K562 (cell line): ENCODE data around the gene ACKR2. TPM values are rescaled to one million over a fixed set of nuclear protein-coding genes. Genes with fewer than 3 reads are reported as not detected.
A peak's percentile ranks its signal among the peaks of the same experiment; 100 is the strongest.

Source experiments
- BRCA1 ChIP-seq, 2 experiments: fragments of 450-650 bp in 1 of 2; sonication (generic) in 1 of 2; formaldehyde crosslinking in 1 of 2; IDR thresholded peaks; 2 replicates each; pipeline versions ENCODE4 v1.5.0 to v1.6.1; 2017 to 2020; ENCODE audit warnings: mild to moderate bottlenecking in 1 of 2, missing genetic modification reagents in 1 of 2
- DIDO1 ChIP-seq: fragments of 450-650 bp; IDR thresholded peaks from 2 replicates; pipeline ENCODE4 v1.6.1; 2016; ENCODE audit warnings: low read depth, missing biosample characterization, missing genetic modification characterization
- EP300 ChIP-seq: IDR thresholded peaks from 2 replicates; pipeline ENCODE4 v1.6.1; 2012; ENCODE audit warnings: low read length, improper control_type of control experiment
- HMBOX1 ChIP-seq: sonication (generic); IDR thresholded peaks from 2 replicates; pipeline ENCODE4 v1.6.1; 2016
- MGA ChIP-seq: fragments of 450-650 bp; IDR thresholded peaks from 2 replicates; pipeline ENCODE4 v1.6.1; 2016; ENCODE audit warnings: mild to moderate bottlenecking, moderate library complexity
- RNF2 ChIP-seq: sonication (generic); IDR thresholded peaks from 2 replicates; pipeline ENCODE4 v1.6.1; 2016
- SMARCE1 ChIP-seq: fragments of 450-650 bp; IDR thresholded peaks from 2 replicates; pipeline ENCODE4 v1.7.1; 2016; ENCODE audit warnings: mild to moderate bottlenecking
- SRSF3 ChIP-seq: fragments of 200-400 bp; formaldehyde crosslinking; IDR thresholded peaks from 2 replicates; pipeline ENCODE4 v1.6.1; 2016; ENCODE audit warnings: mild to moderate bottlenecking, low read length, moderate library complexity; ENCODE audit not compliant: insufficient read depth
- XRCC4 ChIP-seq: IDR thresholded peaks from one replicate; pipeline ENCODE4 v1.6.1; 2011; ENCODE audit not compliant: insufficient read depth, insufficient read length; ENCODE audit errors: extremely low read depth
- ZNF76 ChIP-seq: fragments of 250-450 bp; sonication (Bioruptor Pico); IDR thresholded peaks from 2 replicates; pipeline ENCODE4 v1.4.0; 2020; ENCODE audit warnings: mild to moderate bottlenecking, moderate library complexity, borderline replicate concordance
- ZNF766 ChIP-seq: fragments of 200-800 bp; sonication (Bioruptor generic); conservative IDR thresholded peaks from 2 replicates; pipeline ENCODE4 v1.6.1; 2016; ENCODE audit warnings: missing genetic modification characterization, missing compliant biosample characterization
- polyA plus RNA-seq, 8 experiments: library from polyadenylated mRNA; depleted of rRNA in 4 of 8; stranded (reverse) in 5 of 8; unstranded in 3 of 8; fragments of >200 nt; fragmentation: Nextera tagmentation in 2 of 8; fragmentation: Illumina TruSeq in 1 of 8; extraction: Ambion mirVana in 2 of 8; extraction: Trizol in 1 of 8; gene quantifications; 2 replicates each; pipeline versions ENCODE4 v1.2.1 to v1.2.3, GENCODE V29; 2011 to 2014; ENCODE audit warnings: inconsistent platforms in 1 of 8, missing spikeins in 1 of 8
- total RNA-seq, 7 experiments: library from RNA; depleted of rRNA in 6 of 7; stranded (reverse); fragments of >200 nt in 6 of 7; fragmentation: Illumina TruSeq in 2 of 7; extraction: Trizol in 2 of 7; gene quantifications; 2 replicates each; pipeline versions ENCODE4 v1.2.1 to v1.2.3, GENCODE V29; 2011 to 2021; ENCODE audit warnings: low replicate concordance in 1 of 7
- TF ChIP-seq, protein P1 (sequence below), 2 experiments: fragments of 450-650 bp; IDR thresholded peaks; 2 replicates each; pipeline ENCODE4 v1.6.1; 2018; ENCODE audit warnings: mild to moderate bottlenecking in 2 of 2, low read depth in 1 of 2; ENCODE audit not compliant: partially characterized antibody in 2 of 2

Gene ACKR2
- total and polyA plus RNA-seq, 9 of the 15 experiments (the other 6 are each of a cell fraction or from before 2014, with no cell fraction given) = 0.03 to 0.69 (median 0.25) TPM; not detected in 1

DNA sequence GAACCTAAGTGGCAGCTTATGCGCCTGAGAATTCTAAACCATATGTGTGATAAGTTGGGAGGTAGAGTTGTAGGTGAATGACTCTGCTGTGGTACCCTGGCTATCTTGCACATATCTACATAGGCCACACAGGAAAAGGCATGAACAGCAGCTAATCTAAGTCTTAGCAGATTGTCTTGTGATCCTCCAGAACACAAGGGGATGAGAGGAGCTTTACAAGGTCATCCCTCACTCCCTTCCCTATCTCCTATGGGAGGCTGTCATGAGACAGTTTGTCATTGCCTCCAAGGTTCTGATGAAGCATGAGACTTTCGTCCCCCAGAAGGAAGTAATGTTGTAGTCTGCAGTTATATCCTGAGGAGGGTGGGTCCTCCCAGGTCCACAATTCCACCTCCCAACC, 93.0 kb downstream of the ACKR2 start (continued):
- TF ChIP-seq MGA (no peak), ZNF76 (no peak), ZNF766 (0 out of 2 replicates have a peak, but pooled peaks have one; percentile 13), HMBOX1 (no peak), SMARCE1 (peak; percentile 23; the same call in 1 of the 2 replicates), EP300 (peak; percentile 71), BRCA1 (IDR thresholded peaks at IDR 0.05) (no peak), BRCA1 (CRISPR knock-in tag; IDR thresholded peaks at IDR 0.05) (no peak), DIDO1 (no peak), RNF2 (peak; percentile 34; the same call in 1 of the 2 replicates), SRSF3 (no peak), XRCC4 (no peak)
- TF ChIP-seq, protein P1, sequence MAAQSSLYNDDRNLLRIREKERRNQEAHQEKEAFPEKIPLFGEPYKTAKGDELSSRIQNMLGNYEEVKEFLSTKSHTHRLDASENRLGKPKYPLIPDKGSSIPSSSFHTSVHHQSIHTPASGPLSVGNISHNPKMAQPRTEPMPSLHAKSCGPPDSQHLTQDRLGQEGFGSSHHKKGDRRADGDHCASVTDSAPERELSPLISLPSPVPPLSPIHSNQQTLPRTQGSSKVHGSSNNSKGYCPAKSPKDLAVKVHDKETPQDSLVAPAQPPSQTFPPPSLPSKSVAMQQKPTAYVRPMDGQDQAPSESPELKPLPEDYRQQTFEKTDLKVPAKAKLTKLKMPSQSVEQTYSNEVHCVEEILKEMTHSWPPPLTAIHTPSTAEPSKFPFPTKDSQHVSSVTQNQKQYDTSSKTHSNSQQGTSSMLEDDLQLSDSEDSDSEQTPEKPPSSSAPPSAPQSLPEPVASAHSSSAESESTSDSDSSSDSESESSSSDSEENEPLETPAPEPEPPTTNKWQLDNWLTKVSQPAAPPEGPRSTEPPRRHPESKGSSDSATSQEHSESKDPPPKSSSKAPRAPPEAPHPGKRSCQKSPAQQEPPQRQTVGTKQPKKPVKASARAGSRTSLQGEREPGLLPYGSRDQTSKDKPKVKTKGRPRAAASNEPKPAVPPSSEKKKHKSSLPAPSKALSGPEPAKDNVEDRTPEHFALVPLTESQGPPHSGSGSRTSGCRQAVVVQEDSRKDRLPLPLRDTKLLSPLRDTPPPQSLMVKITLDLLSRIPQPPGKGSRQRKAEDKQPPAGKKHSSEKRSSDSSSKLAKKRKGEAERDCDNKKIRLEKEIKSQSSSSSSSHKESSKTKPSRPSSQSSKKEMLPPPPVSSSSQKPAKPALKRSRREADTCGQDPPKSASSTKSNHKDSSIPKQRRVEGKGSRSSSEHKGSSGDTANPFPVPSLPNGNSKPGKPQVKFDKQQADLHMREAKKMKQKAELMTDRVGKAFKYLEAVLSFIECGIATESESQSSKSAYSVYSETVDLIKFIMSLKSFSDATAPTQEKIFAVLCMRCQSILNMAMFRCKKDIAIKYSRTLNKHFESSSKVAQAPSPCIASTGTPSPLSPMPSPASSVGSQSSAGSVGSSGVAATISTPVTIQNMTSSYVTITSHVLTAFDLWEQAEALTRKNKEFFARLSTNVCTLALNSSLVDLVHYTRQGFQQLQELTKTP (IDR thresholded peaks at IDR 0.05; ENCODE audit: low read depth in 1 of 2, partially characterized antibody in 2 of 2) = no peak
